ENCODE data around the gene PSG7.
A peak's percentile ranks its signal among the peaks of the same experiment; 100 is the strongest.
"Not testable (repeated sequence)": the region's sequence is repeated elsewhere in the genome, so short reads cannot be mapped to it uniquely, and the experiment has no call there.

PSG7 gene

DNA sequence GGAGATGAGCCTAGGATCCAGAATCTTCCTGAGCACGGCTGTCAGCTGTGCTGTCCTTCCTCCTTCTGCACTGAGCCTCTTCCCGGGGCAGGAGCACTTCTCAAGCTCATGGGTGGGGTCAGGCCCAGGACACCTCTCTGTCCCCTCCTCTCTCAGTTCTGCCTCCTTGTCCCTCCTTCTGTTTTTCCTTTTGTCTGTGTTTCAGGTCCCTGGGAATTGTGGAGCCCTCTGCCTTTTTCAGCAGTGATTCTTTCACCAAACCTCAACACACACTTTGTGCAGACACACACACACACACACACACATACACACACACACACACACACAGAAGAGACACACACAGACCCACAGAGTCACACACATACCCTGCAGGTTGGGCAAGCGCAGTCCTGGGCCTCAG, at the start of gene PSG7:
TSS of gene PSG7 (minus strand) at position 101 of the 400 bp plus-strand sequence. CDS start 131 bp downstream, outside the sequence.
- not testable (repeated sequence) for DNase-seq

GRCh38 chr19:42985588-42985987, 48.6 kb upstream of the PSG7 start:
- DNase-seq: no peak

DNA sequence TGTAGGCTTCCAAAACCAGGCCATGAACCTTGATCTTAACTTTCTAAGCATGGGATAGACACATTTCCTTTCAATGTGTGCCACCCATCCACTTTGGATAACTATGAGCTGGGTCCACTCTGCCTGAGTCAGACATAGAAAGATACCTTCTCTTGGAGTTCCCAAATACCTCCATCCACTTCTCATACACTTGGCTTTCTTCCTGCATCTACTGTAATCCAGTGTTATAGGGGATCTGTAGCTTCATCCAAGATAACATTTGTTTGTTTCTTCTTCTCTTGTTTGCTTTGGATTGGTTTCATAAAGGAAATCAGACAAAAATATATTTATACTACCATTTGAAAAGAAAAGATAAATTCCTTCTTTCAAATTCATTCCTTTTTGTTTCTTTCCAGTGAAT, 45.1 kb upstream of the PSG7 start:
- not testable (repeated sequence) for DNase-seq

- DNase-seq: not testable (repeated sequence)
Measured at GRCh38 chr19:42971451-42971850, 34.4 kb upstream of the PSG7 start.

DNA sequence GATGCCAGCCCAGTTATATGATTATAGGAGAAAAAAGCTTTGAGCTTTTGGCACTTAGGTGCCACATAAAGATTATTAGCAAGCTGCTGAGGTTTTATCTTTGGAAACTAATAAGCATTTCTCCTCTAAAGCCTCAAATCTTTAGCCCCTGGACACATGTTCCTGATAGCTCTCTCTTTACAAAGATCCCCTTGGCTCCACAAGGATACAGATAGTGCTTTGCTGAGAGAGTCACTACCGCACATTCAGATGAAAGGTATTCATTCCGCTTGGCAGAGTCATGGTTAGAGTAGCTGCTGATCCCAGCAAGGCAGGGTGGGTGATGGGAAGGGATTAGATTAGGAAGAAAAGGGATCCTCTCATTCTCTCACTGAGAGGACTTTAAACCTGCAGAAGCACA, 28.2 kb upstream of the PSG7 start:
- DNase-seq: no peak

DNA sequence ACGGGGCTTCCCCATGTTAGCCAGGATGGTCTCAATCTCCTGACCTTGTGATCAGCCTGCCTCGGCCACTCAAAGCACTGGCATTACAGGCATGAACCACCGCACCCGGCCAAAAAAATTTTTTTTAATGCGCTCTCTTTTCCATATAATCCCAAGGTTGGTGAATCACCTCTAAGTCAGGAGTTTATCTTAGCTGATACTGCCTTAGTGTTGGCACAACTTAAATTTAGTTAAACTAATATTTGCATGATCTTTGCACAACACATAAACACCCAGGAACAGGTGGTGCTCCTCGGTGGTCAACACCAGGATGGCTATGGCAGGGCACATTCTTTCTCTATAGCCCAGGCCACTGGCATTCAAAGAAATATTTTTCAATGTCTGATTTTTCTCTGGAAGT, 24.1 kb upstream of the PSG7 start:
- DNase-seq: no peak

GRCh38 chr19:42952126-42952525, 15.1 kb upstream of the PSG7 start:
- not testable (repeated sequence) for DNase-seq

DNA sequence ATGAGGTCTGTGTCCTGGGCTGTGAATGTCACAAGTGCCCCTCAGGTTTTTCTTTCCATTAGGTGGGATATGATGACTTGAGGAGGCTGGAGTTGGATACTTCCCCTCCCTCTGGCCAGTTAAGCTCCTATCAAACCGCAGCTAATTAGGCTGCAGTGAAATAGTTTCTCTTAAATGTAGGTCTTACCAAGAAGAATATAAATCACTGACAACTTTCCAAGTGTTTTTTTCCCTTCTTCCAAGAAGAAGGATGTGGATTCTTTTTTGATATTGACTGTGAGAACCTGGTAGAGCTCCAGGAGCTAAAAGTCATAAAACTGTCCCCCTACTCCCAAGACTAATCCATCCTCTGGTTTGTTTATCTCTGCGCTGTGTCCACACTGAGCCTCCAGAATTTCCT, 14.5 kb upstream of the PSG7 start:
- not testable (repeated sequence) for DNase-seq

GRCh38 chr19:42942187-42942789, 5.3 kb upstream of the PSG7 start:
- no peak for DNase-seq

GRCh38 chr19:42934726-42935125, 2.3 kb downstream of the PSG7 start:
- not testable (repeated sequence) for DNase-seq

GRCh38 chr19:42934183-42934582, 2.8 kb downstream of the PSG7 start:
- DNase-seq: not testable (repeated sequence)

GRCh38 chr19:42933412-42933811, 3.6 kb downstream of the PSG7 start:
- not testable (repeated sequence) for DNase-seq

DNA sequence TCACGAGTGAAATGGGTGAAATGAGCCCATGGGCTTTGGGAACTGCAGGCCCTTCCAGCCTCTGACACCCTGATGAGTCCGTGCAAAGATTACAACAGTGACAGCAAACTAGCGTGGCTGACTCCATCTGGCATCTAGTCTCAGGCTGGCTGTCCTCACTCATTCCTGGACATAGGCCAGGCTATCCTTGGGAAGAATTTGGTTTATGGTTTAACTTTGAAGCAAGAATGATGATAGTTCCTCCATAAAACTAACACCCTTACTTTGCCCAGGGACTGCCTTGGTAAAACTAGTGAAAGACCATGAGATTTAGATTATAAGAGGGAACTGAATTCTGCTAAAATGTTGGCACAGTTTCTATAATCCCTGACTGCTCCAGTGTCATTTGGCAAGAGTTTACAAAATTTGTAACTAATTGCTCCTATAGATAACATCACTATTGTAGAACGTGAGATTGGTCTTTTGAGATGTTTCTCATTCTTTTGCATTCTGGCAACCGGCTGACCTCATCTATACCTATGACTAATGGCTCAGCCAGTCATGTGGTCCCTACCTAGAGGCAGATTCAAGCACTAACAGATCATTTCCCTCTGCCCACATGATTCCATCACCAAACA, 4.4 kb downstream of the PSG7 start:
- not testable (repeated sequence) for DNase-seq

DNA sequence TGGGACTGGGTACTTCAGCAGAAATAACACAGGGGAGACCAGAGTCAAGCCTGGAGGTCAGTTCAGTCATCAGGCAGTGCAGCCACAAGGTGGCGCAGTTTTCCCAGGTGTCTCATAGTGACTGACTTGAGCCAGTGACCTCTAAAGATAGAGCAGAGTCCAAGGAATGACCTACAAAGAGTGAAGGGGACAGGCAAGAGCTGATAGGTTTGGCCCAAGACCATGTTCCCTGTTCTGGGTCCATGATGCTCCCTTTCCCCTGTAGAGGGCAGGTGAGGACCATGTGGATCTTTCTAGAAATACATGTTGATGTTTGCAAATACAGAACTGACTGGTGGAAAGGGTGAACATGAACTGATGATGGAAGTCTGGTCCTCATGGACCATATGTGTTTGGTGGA, 6.8 kb downstream of the PSG7 start:
- peak; percentile 18 for DNase-seq

DNA sequence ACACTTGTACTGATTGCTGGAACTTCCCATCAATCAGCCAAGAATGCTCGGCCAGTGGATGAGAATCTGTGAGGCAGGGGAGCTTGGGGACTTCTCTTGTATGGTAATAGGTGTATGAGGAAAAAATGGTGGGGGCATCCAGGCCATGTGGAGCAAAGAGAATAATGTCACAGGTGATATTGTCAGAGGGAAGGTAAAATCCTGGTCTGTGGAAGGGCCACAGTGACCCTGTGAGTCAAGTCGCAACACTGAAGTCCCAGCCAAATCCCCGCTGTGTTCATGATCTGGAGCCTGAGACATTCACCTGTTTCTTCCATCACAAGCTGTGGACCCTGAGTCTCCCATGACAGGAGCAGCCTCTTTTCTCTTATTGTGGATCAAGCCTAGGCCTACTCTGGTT, 8.1 kb downstream of the PSG7 start:
- no peak for DNase-seq

- DNase-seq: no peak
Measured at GRCh38 chr19:42926781-42927180, 10.2 kb downstream of the PSG7 start.

DNA sequence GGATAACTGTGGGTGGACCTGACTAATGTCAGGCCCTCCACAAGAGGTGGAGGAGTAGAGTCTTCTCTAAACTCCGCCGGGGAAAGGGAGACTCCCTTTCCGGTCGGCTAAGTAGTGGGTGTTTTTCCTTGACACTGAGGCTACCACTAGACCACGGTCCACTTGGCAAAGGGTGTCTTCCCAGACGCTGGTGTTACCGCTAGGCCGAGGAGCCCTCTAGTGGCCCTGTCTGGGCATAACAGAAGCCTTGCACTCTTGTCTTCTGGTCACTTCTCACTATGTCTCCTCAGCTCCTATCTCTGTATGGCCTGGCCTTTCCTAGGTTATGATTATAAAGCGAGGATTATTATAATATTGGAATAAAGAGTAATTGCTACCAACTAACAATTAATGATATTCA, 13.9 kb downstream of the PSG7 start:
- peak; percentile 3 for DNase-seq

DNA sequence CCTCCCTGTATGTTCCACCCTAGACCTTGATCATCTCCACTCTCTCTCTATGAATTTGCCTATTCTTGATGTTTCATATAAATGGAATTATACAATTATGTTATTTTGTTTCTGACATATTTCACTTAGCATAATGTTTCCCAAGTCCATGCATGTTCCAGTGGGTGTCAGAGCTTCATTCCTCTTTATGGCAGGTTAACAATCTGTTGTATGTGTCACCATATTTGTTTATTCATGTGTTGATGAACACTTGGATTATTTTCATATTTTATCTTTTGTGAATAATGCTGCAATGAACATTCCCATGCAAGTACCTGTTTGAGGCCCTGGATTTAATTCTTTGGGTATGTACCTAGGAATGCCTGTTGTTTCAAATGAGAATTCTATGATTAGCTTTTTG, 16.0 kb downstream of the PSG7 start:
- DNase-seq: not testable (repeated sequence)

DNA sequence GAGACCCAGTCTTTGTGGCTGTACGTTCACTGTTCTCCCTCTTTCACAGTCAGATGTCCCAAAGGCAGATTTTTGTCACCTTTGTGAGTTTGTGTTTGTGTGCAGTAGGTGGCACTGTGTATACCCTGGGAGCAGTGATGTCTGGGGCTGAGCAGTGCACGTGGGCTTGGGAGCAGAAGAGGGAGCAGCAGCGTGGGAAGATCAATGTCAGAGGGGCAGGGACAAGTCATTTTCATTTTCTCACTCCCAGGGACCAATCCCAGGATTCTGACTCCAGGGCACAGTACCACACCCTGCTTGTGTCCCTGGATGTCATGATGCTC, 17.3 kb downstream of the PSG7 start:
- no peak for DNase-seq

DNA sequence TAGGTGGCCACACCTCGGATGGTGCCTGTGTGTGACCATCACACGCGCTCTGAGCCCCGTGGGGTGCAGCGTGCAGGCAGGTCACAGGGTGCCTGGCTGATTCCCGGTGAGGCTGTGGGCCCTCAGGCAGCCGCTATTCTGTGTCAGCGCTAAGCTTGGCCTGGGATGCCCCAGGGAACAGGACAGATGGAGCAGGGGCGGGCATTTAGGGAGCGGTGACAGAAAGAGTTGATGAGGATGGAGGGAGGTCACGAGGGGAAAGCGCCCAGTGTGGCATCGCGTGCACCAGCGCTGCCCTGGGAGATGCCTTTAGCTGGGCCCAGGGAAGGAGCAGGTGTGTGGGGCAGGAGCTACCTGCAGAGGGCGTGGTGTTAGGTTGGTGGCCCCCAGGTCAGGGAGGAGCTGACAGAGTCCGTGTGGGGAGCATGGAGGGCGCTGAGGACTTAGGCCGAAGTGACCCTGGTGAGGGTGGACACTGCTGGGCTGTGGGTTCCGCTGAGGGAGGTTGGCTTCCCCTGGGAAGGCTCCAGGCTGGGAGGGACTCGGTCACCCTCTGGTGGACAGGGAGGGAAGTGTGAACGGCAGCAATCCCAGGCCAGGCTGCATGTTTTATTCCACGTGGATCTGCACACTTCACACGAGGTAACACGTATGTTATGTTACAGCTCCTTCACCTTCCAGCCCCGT, 17.8 kb downstream of the PSG7 start:
- DNase-seq: not testable (repeated sequence)

DNA sequence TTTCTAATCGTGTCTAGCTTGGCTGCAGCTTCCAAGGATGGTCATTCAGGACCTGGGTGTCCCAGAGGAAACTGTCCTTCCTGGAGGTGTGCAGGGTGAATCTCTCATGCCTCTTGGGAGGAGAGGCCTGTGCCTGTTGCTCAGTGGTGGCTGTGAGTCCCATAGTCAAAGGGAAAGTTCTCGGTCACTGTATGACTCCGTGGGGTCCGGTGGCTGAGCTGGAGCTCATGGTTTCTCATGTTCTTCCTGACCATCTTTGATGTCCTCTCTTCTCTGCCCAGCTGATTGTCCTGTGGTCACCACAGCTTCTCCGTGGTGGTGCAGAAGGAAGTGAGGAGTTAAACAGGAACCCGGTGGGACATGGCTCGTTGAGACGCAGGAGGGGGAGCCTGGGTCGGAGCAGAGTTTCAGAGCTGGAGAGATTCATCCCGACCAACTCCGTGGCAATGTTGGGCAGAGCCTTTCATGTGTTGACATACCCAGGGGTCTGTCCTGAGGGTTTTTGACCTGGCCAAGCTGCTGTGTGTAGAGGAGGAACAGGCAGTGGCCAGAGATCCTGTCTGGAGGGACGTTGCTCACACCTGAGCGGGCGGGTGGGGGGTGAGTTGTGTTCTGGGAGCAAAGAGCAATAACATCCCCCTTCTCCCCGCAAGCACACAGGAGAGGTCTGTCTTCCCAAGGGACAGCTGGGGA, 18.5 kb downstream of the PSG7 start:
- DNase-seq: not testable (repeated sequence)

DNA sequence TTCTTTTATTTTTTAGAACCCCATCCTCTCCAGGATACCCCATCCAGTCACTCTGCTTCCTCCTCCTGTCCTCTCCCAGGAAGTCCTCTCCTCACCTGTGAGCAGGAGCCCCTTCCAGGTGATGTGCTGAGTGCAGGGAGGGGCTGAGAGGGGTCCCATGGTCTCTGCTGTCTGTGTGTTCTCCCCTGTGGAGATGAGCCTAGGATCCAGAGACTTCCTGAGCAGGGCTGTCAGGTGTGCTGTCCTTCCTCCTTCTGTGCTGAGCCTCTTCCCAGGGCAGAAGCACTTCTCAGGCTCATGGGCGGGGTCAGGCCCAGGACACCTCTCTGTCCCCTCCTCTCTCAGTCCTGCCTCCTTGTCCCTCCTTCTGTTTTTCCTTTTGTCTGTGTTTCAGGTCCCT, 19.4 kb downstream of the PSG7 start, which contains the start of gene PSG6:
TSS of gene PSG6 (minus strand) at position 261 of the 400 bp plus-strand sequence. CDS start at position 159, 102 bp downstream.
- DNase-seq: not testable (repeated sequence)

DNA sequence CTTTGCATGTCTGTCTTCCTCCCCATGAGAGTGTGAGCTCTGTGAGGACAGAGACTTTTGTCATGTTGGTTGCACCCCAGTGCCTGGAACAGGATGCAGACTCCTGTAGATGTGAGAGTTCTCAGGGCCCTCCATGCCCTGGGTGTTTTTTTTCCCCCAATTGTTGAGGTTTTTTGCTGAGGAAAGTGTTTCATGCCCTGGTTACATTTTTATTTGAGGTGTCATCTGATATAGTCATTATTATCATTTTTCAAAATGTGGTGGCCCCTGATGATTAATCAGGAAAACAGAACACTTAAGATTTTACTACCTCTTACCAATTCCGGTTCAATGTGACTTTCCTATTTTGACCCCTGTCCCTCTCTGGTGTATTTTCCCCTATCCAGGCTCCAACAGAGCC, 20.1 kb downstream of the PSG7 start:
- not testable (repeated sequence) for DNase-seq

DNA sequence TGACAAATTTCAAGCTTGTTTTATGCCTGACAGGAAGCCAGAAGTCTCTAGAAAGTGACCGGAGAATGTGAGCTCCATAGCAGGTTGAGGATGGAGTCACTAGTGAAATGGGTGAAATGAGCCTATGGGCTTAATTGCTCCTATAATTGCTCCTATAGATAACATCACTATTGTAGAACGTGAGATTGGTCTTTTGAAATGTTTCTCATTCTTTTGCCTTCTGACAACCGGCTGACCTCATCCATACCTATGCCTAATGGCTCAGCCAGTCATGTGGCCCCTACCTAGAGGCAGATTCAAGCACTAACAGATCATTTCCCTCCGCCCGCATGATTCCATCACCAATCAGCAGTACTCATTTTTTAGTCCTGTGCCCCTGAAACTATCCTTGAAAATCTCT, 23.5 kb downstream of the PSG7 start:
- DNase-seq: not testable (repeated sequence)
